DND-41 (cell line): Measurements from ENCODE around the gene PSEN1.

Source experiments
- ATAC-seq: fragments of 200-7000 bp; cut with Tn5 transposase; 3 replicates; pipeline ENCODE4 v1.9.1; 2021; ENCODE audit warnings: low read depth; ENCODE audit not compliant: insufficient read depth
- DNase-seq: peaks from one replicate; pipeline ENCODE4 v3.0.0-alpha.2; 2020
- H2AFZ ChIP-seq: 2 replicates; pipeline ENCODE4 v1.6.0; 2012; ENCODE audit warnings: low read depth, low read length
- H3K27ac ChIP-seq: 2 replicates; pipeline ENCODE4 v1.5.1; 2012; ENCODE audit warnings: low read length, inconsistent platforms
- H3K27me3 ChIP-seq: fragments of 200-600 bp; sonication (generic); 2 replicates; pipeline ENCODE4 v1.6.0; 2012; ENCODE audit warnings: low read length, mild to moderate bottlenecking, inconsistent platforms; ENCODE audit not compliant: insufficient read depth, poor library complexity
- H3K36me3 ChIP-seq: 2 replicates; pipeline ENCODE4 v1.5.1; 2012; ENCODE audit warnings: low read length, inconsistent platforms; ENCODE audit not compliant: insufficient read depth
- H3K4me1 ChIP-seq: 2 replicates; pipeline ENCODE4 v1.5.1; 2012; ENCODE audit warnings: mild to moderate bottlenecking, low read length; ENCODE audit not compliant: insufficient read depth
- H3K4me2 ChIP-seq: 2 replicates; pipeline ENCODE4 v1.6.0; 2012; ENCODE audit warnings: mild to moderate bottlenecking, moderate library complexity, low read length, inconsistent platforms; ENCODE audit not compliant: insufficient read depth
- H3K4me3 ChIP-seq, 2 experiments: fragments of 200-600 bp in 1 of 2; shearing (Covaris generic) in 1 of 2; 2 replicates each; pipeline ENCODE4 v1.5.1; 2012 to 2016; ENCODE audit warnings: inconsistent platforms in 2 of 2, low read length in 2 of 2, mild to moderate bottlenecking in 2 of 2, low read depth in 1 of 2, moderate library complexity in 1 of 2
- H3K79me2 ChIP-seq: 2 replicates; pipeline ENCODE4 v1.6.0; 2012; ENCODE audit warnings: low read length, inconsistent platforms; ENCODE audit not compliant: insufficient read depth
- H3K9ac ChIP-seq: 2 replicates; pipeline ENCODE4 v1.6.0; 2012; ENCODE audit warnings: low read depth, mild to moderate bottlenecking, inconsistent platforms, low read length, moderate library complexity
- H3K9me3 ChIP-seq: 2 replicates; pipeline ENCODE4 v1.5.1; 2012; ENCODE audit warnings: low read length, moderate library complexity, mild to moderate bottlenecking, inconsistent platforms; ENCODE audit not compliant: insufficient read depth, severe bottlenecking
- H4K20me1 ChIP-seq: 2 replicates; pipeline ENCODE4 v1.6.0; 2012; ENCODE audit warnings: low read length; ENCODE audit not compliant: insufficient read depth
- CTCF ChIP-seq: IDR thresholded peaks from 2 replicates; pipeline ENCODE4 v1.5.1; 2012; ENCODE audit warnings: borderline replicate concordance, low read length, moderate library complexity, mild to moderate bottlenecking; ENCODE audit not compliant: poor library complexity, severe bottlenecking; ENCODE audit errors: extremely low read depth
- EZH2 ChIP-seq: IDR thresholded peaks from 3 replicates; pipeline ENCODE4 v1.6.1; 2012; ENCODE audit warnings: borderline replicate concordance, low read depth, mild to moderate bottlenecking, moderate library complexity, low read length, inconsistent platforms; ENCODE audit not compliant: severe bottlenecking

The PSEN1 gene

GRCh38 chr14:73258845-73259611 is 122.7 kb downstream of the PSEN1 start:
- Histone ChIP-seq H4K20me1 (no peaks in the 10 kb centered on the region; the same call in 1 of the 2 replicates), H3K9me3 (no peaks in the 10 kb centered on the region), H3K27ac (no peak overlapping the region), H3K9ac (no peak overlapping the region), H3K27me3 (no peaks in the 10 kb centered on the region), H2AFZ (no peak overlapping the region), H3K4me1 (no peaks in the 10 kb centered on the region), H3K36me3 (no peaks in the 10 kb centered on the region), H3K79me2 (no peaks in the 10 kb centered on the region), H3K4me2 (no peak overlapping the region), H3K4me3 (no peak overlapping the region)
- TF ChIP-seq CTCF: no peak
- TF ChIP-seq EZH2: no peak
- DNase-seq (no peak), ATAC-seq (no peak)

DNA sequence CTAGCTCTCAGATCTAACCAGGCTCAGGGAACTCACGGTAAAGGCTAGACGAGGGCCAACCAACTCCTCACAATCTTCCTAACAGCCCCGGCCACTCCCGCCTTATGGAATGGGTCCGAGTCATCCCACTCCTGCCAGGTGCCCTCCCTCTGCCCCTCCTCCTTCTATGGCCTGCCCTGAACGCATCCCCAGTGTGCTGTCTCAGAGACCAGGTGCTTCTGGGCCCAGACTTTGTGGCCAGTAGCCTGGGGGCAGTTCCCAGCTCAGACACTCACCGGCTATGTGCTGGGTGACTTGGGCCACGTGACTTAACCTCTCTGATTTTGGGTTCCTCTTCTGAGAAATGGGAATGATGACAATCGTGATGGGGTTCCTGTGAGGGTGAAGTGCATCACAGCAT is 123.5 kb downstream of the PSEN1 start:
- no peak for TF ChIP-seq EZH2
- TF ChIP-seq CTCF: no peak
- Histone ChIP-seq H3K36me3 (no peaks in the 10 kb centered on the region), H3K4me1 (no peaks in the 10 kb centered on the region), H2AFZ (no peak overlapping the region), H3K27me3 (no peaks in the 10 kb centered on the region), H3K27ac (no peak overlapping the region), H3K9me3 (no peaks in the 10 kb centered on the region), H3K4me3 (no peak overlapping the region), H3K4me2 (no peak overlapping the region), H3K9ac (no peak overlapping the region), H4K20me1 (no peaks in the 10 kb centered on the region), H3K79me2 (no peaks in the 10 kb centered on the region)
- DNase-seq (no peak), ATAC-seq (no peak)

DNA sequence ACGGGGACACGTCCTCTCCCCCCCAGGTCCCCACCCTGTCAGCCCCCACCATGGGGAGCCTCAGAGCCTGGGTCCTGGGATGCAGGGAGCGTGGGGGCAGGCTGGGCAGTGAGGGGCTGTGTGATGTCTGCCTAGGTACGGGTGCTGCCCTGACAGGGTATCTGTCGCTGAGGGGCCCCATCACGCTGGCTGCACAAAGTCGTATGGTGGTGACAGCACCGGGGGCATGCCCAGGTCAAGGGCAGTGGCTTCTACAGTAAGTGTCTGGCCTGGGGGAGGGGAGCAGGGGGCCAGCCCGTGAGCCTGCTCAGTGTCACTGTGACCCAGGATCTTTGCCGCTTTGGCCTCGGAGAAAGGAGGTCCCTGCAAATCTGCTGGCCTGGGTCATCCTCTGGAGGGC is 124.3 kb downstream of the PSEN1 start:
- Histone ChIP-seq H4K20me1 (no peaks in the 10 kb centered on the region), H3K4me2 (no peak overlapping the region), H3K4me1 (no peaks in the 10 kb centered on the region), H3K27ac (no peak overlapping the region), H3K36me3 (no peaks in the 10 kb centered on the region), H3K4me3 (no peak overlapping the region), H3K27me3 (no peaks in the 10 kb centered on the region), H3K9me3 (no peaks in the 10 kb centered on the region), H3K79me2 (no peaks in the 10 kb centered on the region), H3K9ac (no peak overlapping the region), H2AFZ (no peak overlapping the region)
- ATAC-seq (no peak), DNase-seq (no peak)
- TF ChIP-seq CTCF (no peak), EZH2 (no peak)
